ENCODE measurements around the gene EYA2.

GRCh38 chr20:47028487-47028886 lies 133.8 kb downstream of the EYA2 start:
- TF ChIP-seq POLR2A (IDR thresholded peaks at IDR 0.05), result no peak
- TF ChIP-seq CTCF (IDR thresholded peaks at IDR 0.05), result no peak
